NB4 (cell line): ENCODE data around the gene VAMP2.

Experiments used
- DNase-seq: peaks from one replicate; pipeline ENCODE4 v3.0.0; 2010; ENCODE audit warnings: low read depth
- H3K4me3 ChIP-seq: one replicate; pipeline ENCODE4 v1.5.1; 2011; ENCODE audit warnings: mild to moderate bottlenecking, low read depth, low read length, moderate library complexity
- MAX ChIP-seq: IDR thresholded peaks from 2 replicates; pipeline ENCODE4 v1.6.1; 2011; ENCODE audit warnings: low read depth, low read length
- MYC ChIP-seq: IDR thresholded peaks from 2 replicates; pipeline ENCODE4 v1.6.1; 2011; ENCODE audit warnings: low read depth, low read length
- POLR2A ChIP-seq: IDR thresholded peaks from 2 replicates; pipeline ENCODE4 v1.6.1; 2011; ENCODE audit warnings: mild to moderate bottlenecking; ENCODE audit not compliant: insufficient read length; ENCODE audit errors: extremely low read depth
- TF ChIP-seq, protein P1 (sequence below): IDR thresholded peaks from one replicate; pipeline ENCODE4 v1.5.1; 2012; ENCODE audit warnings: low read depth, low read length

VAMP2 gene

GRCh38 chr17:8151120-8151640 is 11.6 kb downstream of the VAMP2 start:
- DNase-seq: peak; percentile 79
- H3K4me3 ChIP-seq: peak overlapping the region; percentile 74
- TF ChIP-seq, protein P1, sequence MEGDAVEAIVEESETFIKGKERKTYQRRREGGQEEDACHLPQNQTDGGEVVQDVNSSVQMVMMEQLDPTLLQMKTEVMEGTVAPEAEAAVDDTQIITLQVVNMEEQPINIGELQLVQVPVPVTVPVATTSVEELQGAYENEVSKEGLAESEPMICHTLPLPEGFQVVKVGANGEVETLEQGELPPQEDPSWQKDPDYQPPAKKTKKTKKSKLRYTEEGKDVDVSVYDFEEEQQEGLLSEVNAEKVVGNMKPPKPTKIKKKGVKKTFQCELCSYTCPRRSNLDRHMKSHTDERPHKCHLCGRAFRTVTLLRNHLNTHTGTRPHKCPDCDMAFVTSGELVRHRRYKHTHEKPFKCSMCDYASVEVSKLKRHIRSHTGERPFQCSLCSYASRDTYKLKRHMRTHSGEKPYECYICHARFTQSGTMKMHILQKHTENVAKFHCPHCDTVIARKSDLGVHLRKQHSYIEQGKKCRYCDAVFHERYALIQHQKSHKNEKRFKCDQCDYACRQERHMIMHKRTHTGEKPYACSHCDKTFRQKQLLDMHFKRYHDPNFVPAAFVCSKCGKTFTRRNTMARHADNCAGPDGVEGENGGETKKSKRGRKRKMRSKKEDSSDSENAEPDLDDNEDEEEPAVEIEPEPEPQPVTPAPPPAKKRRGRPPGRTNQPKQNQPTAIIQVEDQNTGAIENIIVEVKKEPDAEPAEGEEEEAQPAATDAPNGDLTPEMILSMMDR: no peak
- TF ChIP-seq POLR2A: no peak
- TF ChIP-seq MAX: peak; percentile 84
- TF ChIP-seq MYC: peak; percentile 50; the same call in 1 of the 2 replicates

DNA sequence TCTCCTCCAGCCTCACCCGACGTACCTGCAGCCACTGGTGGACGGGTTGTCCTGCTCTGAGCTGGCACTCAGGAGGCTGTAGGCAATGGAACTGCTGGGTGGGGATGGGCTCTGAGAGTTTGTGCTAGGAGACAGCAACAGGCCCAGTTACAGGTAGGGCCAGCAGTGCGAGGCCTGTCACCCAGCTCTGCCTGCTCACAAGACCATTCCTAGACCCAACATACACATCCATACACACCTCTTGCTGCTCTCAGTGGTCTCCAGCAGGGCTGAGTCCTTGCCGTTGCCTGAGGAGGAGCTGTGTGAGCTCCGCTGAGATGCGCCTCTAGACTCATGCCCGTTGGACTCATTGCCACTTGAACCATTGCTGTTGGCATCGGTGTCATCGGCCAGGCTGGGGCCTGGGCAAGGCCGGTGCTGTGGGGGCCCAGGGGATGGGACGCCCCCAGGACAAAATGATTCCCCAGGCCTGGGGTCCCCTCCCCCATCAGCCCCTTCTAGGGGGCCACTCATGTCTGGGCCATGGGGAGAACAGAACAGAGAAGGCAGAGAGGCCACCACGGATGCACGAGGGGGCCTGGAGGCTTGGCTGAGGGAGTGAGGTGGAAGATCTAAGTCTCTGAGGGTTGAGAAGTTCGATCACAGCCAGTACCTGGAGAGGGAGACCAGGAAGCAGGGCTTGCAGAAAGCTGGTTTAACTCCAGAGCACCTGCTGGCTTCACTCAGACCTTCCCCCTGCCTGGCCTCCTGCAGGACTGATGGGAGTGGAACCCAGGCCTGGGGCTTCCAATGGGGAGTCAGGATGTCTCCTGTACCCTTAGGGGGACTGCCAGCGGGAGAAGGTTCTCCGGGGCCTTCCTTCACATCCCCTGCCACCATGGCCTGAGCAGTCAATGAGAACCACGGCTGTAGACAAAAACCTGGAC is 12.3 kb downstream of the VAMP2 start:
- no peak for DNase-seq
- H3K4me3 ChIP-seq: peak overlapping the region; percentile 74
- TF ChIP-seq, protein P1: no peak
- TF ChIP-seq POLR2A: no peak
- TF ChIP-seq MAX: no peak
- TF ChIP-seq MYC: no peak

GRCh38 chr17:8149419-8150193 is 13.1 kb downstream of the VAMP2 start:
- no peak for DNase-seq
- TF ChIP-seq MYC (no peak), POLR2A (no peak), MAX (no peak)
- TF ChIP-seq, protein P1: no peak
- no peak overlapping the region for H3K4me3 ChIP-seq

- TF ChIP-seq MAX (no peak), MYC (no peak), POLR2A (no peak)
- TF ChIP-seq, protein P1: no peak
- no peak overlapping the region for H3K4me3 ChIP-seq
- no peak for DNase-seq
Measured at GRCh38 chr17:8148560-8148959, 14.2 kb downstream of the VAMP2 start.

- DNase-seq: no peak
- TF ChIP-seq POLR2A (no peak), MAX (no peak)
- no peak overlapping the region for H3K4me3 ChIP-seq
Measured at GRCh38 chr17:8147805-8148404, 14.8 kb downstream of the VAMP2 start.
